ES-I3 (cell line): Measurements from ENCODE around the gene CDK19.

Experiments
- H3K36me3 ChIP-seq: 2 replicates; pipeline ENCODE4 v1.6.1; 2013; ENCODE audit warnings: mild to moderate bottlenecking, low read length, control low read depth, moderate library complexity; ENCODE audit not compliant: insufficient read depth
- H3K4me1 ChIP-seq: 2 replicates; pipeline ENCODE4 v1.6.1; 2013; ENCODE audit warnings: mild to moderate bottlenecking, control low read depth, low read length; ENCODE audit not compliant: insufficient read depth
- H3K9ac ChIP-seq: 2 replicates; pipeline ENCODE4 v1.6.1; 2013; ENCODE audit warnings: low read depth, mild to moderate bottlenecking, low read length, moderate library complexity
- H3K9me3 ChIP-seq: 2 replicates; pipeline ENCODE4 v1.6.1; 2013; ENCODE audit warnings: mild to moderate bottlenecking, low read length, moderate library complexity; ENCODE audit not compliant: control insufficient read depth, insufficient read depth

The CDK19 gene

DNA sequence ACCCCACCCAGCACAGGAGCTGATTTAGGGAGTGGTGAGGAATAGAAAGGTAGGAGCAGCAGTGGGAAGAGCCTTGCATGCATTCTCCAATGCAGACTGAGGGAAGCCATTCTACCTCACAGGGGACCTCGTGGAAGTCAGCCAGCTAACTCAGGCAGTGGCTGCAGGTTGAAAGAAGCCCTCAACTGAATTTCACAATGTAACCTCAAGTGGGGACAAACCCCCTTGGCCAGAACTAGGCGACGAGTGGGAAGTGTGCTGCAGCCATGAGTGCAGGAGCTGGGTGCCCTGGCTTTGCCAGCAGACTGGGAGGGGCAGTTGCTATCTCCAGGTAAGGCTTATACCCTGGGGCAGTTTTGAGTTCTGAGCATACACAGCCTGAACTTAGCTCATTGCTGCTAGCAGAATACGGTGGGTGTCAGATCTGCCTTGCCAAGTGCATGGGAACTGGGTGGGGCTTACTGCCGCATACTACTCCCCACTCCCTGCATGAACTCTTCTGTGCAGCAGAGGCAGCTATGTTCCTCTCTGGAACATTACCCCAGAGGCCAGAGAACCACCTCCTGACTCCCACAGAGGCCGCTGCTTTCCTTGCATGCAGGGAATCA is 126.5 kb downstream of the CDK19 start:
- no peaks in the 10 kb centered on the region for H3K9me3 ChIP-seq
- no peaks in the 10 kb centered on the region for H3K36me3 ChIP-seq
- H3K4me1 ChIP-seq = peaks cover 9% of the 10 kb centered on the region; the same call in 1 of the 2 replicates
- H3K9ac ChIP-seq = no peak overlapping the region

DNA sequence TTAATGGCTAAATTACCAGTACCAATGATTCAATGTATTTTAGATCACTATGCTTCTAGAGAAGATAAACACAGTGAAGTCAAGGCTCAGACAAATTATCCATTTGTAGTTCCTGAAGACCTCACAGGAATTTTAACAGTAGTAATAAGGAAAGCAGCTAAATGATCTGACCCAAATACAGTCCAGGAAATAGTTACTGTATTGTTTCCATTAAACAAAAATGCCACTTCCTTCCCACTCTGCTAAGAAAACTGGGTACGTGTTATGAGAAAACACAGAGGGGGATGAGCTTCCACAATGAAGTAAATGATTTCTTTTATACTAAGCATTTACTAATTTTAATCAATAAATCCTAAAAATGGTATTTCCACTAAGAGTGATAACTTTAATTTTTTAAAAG is 127.9 kb downstream of the CDK19 start:
- Histone ChIP-seq H3K4me1 (peaks cover 9% of the 10 kb centered on the region; the same call in 1 of the 2 replicates), H3K9me3 (no peaks in the 10 kb centered on the region), H3K9ac (no peak overlapping the region), H3K36me3 (no peaks in the 10 kb centered on the region)

DNA sequence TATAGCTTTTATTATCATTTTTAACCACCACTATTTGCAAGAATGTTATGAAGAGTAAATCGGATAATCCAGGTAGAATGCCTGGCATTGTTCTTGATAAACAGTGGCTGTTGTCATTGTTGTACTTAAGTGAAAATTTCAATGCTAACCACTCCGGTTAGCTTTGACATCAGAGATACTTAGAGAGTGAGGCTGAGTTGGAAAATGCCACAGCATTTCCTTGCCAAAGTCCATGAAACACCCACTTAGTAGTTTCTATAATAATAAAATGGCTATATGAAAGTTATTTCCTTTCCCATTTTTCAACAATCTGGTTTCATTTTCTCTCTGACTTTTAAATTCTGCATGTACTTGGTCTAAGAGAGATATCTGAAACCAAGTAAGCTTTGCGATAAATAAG is 132.0 kb downstream of the CDK19 start:
- no peaks in the 10 kb centered on the region for H3K9me3 ChIP-seq
- no peak overlapping the region for H3K9ac ChIP-seq
- no peaks in the 10 kb centered on the region for H3K4me1 ChIP-seq
- no peaks in the 10 kb centered on the region for H3K36me3 ChIP-seq

DNA sequence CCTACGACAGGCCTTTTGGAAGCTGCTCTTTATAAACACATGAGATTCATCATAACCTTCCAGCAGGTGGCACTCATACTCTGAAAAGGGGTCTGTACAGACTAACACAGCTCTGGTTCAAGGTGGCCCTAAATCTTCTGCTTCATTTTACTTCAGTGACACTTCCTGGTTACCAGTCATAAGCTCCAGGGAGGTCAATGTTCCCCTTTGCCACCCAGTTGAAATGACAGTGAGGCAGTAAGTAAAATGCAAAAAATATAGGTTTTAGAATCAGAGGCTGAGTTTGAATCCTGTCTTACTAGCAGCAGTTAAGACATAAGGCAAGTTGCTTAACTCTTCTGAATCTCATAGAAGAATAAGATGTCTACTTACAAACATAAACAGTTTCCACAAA is 132.8 kb downstream of the CDK19 start:
- Histone ChIP-seq H3K9ac (no peak overlapping the region), H3K36me3 (no peaks in the 10 kb centered on the region), H3K4me1 (no peaks in the 10 kb centered on the region), H3K9me3 (no peaks in the 10 kb centered on the region)

DNA sequence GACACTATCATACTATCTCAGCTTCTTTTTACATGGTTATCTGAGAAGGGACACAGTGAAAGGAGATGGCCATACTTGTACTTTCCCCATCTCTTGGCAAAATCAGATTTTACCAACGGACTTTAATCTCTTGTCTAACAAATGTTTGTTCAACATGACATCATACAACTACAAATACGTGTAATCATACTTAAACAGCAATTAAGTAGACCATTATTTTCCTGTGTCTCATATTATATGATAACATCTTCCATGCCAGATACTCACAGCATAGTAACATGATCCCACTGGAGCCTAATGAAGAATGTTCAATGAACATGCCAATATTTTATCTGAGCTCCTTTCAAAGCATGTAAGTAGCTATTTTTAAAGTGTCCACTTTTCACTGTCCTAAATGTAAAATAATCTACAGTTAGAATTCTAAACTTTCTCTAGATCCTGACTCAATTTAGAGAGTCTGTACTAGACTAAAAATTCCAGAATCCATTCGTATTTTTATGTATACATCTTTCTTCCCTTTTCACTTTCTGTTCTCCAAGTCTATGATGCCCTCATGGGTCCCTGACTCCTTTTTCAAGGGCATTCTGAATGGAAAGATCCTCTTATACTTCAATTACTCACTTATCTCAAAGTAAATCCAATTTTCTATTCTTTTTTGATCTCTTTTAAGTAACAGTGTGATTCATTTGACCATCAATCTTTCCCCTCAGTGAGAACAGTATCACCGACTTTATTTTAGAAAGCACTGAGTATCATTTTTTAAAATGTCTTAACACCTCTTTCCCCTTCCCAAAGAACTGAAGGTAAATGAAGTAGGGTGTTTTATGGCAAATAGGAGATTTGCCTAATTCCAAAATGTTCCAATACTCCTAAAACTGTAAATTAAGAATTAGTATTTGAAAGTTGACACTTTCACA is 133.5 kb downstream of the CDK19 start:
- Histone ChIP-seq H3K9me3 (no peaks in the 10 kb centered on the region), H3K4me1 (no peaks in the 10 kb centered on the region), H3K9ac (no peak overlapping the region), H3K36me3 (no peaks in the 10 kb centered on the region)

DNA sequence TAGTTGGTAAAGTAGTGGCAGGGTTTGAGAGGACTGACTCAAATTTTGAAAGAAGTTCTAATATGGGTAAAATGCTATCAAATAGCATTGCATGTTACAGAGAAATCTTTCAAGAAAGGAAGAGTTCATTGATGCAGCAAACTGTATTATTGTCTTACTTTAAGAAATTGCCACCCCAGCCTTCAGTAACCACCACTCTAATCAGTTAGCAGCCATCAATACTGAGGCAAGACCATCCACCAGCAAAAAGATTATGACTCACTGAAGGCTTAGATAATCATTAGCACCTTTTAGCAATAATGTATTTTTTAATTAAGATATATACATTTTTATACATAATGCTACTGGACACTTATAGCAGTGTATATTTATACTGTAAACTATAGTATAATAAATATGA is 138.9 kb downstream of the CDK19 start:
- H3K4me1 ChIP-seq = no peaks in the 10 kb centered on the region
- no peaks in the 10 kb centered on the region for H3K36me3 ChIP-seq
- H3K9me3 ChIP-seq = no peaks in the 10 kb centered on the region
- no peak overlapping the region for H3K9ac ChIP-seq

DNA sequence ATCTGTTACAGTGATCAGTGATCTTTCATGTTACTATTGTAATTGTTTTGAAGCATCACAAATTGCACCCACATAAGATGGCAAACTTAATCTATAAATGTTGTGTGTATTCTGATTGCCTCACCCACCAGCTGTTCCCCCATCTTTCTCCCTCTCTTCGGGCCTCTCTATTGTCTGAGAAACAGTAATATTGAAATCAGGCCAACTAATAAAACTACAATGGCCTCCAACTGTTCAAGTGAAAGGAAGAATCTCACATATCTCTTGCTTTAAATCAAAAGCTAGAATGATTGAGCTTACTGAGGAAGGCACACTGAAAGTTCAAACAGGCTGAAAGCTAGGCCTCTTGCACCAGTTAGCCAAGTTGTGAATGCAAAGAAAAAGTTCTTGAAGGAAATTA is 141.2 kb downstream of the CDK19 start:
- Histone ChIP-seq H3K36me3 (no peaks in the 10 kb centered on the region), H3K4me1 (no peaks in the 10 kb centered on the region), H3K9me3 (no peaks in the 10 kb centered on the region), H3K9ac (no peak overlapping the region)

DNA sequence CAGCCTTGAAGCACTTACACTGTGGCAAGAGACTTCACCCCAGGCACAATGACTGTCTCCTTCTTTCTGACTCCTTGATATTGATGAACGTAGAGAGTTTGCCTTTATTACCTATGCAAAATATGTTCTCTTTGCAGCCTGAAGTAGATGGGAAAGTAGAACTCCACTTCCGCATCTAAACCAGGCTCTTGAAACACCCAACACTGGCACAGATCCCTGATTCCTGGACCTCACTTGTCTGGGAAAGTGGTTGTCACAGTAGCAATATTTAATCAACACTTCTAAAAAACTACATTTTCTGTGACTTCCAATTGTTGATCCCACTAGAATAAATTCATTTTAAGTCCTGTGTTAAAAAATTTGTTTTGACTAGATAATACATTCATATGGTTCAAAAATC is 143.1 kb downstream of the CDK19 start:
- Histone ChIP-seq H3K9me3 (no peaks in the 10 kb centered on the region), H3K4me1 (no peaks in the 10 kb centered on the region), H3K9ac (no peak overlapping the region), H3K36me3 (no peaks in the 10 kb centered on the region)

DNA sequence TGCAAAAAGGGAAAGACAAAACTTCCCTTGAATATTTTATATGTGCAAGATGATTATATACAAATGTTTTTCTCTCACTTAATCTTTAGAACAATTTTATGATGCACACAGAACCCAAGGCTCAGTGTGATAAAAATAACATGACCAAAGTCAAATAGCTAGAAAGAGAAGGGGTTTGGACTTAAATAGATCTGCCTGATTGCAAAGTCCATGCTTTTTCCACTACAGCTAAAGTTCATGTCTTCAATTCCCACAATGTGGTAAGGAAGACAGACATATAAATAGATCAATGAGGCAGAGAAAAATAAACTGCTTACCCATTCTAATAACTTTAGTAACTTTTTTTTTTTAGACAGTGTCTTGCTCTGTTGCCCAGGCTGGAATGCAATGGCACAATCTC is 143.8 kb downstream of the CDK19 start:
- H3K4me1 ChIP-seq = no peaks in the 10 kb centered on the region
- H3K36me3 ChIP-seq = no peaks in the 10 kb centered on the region; the same call in 1 of the 2 replicates
- no peak overlapping the region for H3K9ac ChIP-seq
- H3K9me3 ChIP-seq = no peaks in the 10 kb centered on the region

DNA sequence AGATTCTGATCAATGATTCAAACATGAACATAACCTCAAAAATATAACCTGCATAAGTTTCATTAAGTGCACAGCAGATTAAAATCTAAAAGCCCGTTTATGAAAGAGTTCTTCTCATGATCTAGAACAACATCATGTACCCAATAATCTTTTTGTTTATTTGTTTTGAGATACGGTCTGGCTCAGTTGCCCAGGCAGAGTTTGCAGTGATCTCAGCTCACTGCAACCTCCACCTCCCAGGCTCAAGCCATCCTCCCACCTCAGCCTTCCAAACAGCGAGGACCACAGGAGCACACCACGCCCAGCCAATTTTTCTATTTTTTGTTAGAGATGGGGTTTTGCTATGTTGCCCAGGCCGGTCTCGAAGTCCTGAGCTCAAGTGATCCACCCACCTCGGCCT is 149.7 kb downstream of the CDK19 start:
- Histone ChIP-seq H3K9me3 (no peaks in the 10 kb centered on the region), H3K9ac (no peak overlapping the region), H3K36me3 (no peaks in the 10 kb centered on the region; the same call in 1 of the 2 replicates), H3K4me1 (no peaks in the 10 kb centered on the region)

DNA sequence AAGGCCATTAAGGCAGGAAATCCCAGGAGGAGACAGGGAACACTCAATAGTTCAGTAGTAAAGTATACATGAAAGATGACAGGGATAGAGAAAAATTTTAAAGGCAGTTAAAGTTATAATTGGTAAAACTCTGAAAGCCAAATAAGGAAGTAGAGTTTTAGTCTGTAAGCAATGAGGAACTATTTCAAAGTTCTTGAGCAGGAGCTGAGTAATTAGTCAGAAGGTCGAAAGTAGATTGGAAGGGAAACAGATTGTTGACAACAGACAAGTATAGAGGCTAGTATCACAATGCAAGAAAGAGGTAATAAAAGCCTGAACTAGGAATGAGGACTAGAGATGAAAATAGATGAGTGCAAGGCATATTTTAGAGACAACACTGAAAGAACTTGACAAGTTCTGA is 150.3 kb downstream of the CDK19 start:
- Histone ChIP-seq H3K4me1 (no peaks in the 10 kb centered on the region), H3K9ac (no peak overlapping the region), H3K36me3 (no peaks in the 10 kb centered on the region; the same call in 1 of the 2 replicates), H3K9me3 (no peaks in the 10 kb centered on the region)

DNA sequence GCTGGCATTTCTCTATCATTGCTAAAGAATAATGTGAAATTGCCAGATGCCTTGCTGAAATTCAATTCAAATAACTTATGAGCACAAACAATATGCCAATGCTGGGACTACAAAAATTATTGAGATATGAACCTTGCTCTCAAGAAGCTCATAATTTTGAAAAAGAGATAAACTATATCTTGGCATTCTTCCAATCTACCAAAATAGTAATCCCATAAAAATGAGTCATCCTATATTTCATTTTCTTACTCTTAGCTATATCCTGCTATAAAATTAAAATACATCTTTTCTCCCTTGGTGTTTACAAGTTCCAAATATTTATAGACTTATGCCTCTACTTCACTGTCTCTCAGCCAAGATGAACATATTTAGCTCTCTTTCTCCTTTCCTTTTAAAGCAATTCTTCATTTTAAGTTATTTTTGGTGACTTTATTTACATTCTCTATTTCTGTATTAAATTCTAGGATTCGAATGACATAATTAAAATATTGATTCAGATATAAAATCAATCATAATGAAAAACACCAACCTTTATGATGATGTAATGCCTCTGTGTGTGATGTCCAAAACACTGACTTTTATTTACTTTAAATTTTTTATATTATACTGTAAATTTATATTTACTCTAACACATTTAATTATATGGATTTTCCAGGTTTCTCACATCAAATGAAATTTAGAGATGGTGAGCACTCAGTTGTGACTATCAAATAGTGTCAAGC is 152.6 kb downstream of the CDK19 start:
- H3K4me1 ChIP-seq = no peaks in the 10 kb centered on the region
- H3K36me3 ChIP-seq = no peaks in the 10 kb centered on the region; the same call in 1 of the 2 replicates

DNA sequence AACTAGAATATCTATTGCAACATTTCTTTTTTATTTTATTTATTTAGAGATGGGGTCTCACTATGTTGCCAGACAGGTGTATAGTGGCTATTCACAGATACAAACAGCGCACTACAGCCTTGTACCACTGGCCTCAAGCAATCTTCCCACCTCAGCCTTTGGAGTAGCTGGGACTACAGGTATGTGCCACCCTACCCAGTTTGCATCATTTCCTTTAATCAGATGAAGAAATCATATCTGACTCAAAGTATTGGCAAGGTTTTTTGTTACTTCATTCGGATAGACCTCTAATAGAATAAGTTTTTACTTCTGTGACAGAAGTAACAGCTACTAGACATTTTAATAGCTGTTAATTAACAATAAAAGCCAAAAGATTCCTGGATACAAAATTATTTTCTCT is 153.9 kb downstream of the CDK19 start:
- Histone ChIP-seq H3K36me3 (no peaks in the 10 kb centered on the region; the same call in 1 of the 2 replicates), H3K4me1 (no peaks in the 10 kb centered on the region), H3K9me3 (no peaks in the 10 kb centered on the region), H3K9ac (no peak overlapping the region)

More for the DNA sequence above, 152.6 kb downstream of the CDK19 start:
- Histone ChIP-seq H3K9me3 (no peaks in the 10 kb centered on the region), H3K9ac (no peak overlapping the region)

DNA sequence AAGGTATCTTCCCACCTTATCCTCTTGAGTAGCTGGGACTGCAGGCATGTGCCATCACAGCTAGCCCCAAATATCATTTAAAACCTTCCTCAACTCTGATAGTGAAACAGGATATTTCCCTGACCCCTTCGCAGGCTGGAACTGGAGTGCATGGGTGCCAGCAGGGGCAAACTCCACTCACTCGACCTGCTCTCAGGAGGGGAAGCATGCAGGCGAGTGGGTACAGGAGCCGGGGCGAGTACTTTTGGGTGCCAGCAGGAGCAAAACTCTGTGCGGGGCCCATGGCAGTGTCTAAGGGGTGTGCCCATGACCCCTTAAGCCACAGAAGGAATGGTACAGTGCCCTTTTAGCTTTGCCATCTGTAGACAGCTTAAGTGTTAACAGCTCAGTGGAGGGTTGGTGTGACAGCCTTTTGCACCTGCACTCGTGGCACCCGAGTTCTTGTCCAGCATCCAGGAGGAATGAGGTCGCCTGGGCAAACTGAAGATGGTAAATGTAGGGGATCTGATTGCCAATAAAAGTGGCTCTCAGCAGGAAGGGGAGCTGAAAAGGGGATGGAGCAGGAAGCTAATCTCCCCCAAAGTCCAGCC is 155.1 kb downstream of the CDK19 start:
- Histone ChIP-seq H3K9ac (no peak overlapping the region), H3K4me1 (no peaks in the 10 kb centered on the region), H3K9me3 (no peaks in the 10 kb centered on the region), H3K36me3 (no peaks in the 10 kb centered on the region)
